GM18858 (cell line): Measurements from ENCODE around the gene TNFSF8.

Experiments used
- ATAC-seq: cut with Tn5 transposase; IDR thresholded peaks from one replicate; pipeline ENCODE4 v1.9.1; 2021; ENCODE audit not compliant: unreplicated experiment

The TNFSF8 gene

GRCh38 chr9:114906922-114907571 lies 23.3 kb downstream of the TNFSF8 start:
- ATAC-seq = no peak

- ATAC-seq = no peak
Observed at GRCh38 chr9:114905170-114905940, 25.0 kb downstream of the TNFSF8 start.

GRCh38 chr9:114902786-114903524 lies 27.4 kb downstream of the TNFSF8 start:
- no peak for ATAC-seq

GRCh38 chr9:114900942-114901802 lies 29.2 kb downstream of the TNFSF8 start:
- ATAC-seq = no peak

- ATAC-seq = no peak
Observed at GRCh38 chr9:114899995-114900394, 30.4 kb downstream of the TNFSF8 start.

- no peak for ATAC-seq
Observed at GRCh38 chr9:114899461-114899860, 30.9 kb downstream of the TNFSF8 start.

- peak; percentile 57 for ATAC-seq
Observed at GRCh38 chr9:114898741-114899140, 31.6 kb downstream of the TNFSF8 start.

- no peak for ATAC-seq
Observed at GRCh38 chr9:114897196-114897595, 33.2 kb downstream of the TNFSF8 start.

GRCh38 chr9:114896344-114896743 lies 34.0 kb downstream of the TNFSF8 start:
- no peak for ATAC-seq

GRCh38 chr9:114895521-114895991 lies 34.8 kb downstream of the TNFSF8 start:
- no peak for ATAC-seq

GRCh38 chr9:114894609-114895433 lies 35.6 kb downstream of the TNFSF8 start:
- no peak for ATAC-seq

- no peak for ATAC-seq
Observed at GRCh38 chr9:114894206-114894605, 36.2 kb downstream of the TNFSF8 start.

GRCh38 chr9:114893221-114894010 lies 37.0 kb downstream of the TNFSF8 start:
- no peak for ATAC-seq

- ATAC-seq = no peak
Observed at GRCh38 chr9:114889802-114890224, 40.6 kb downstream of the TNFSF8 start.

- no peak for ATAC-seq
Observed at GRCh38 chr9:114888607-114889006, 41.8 kb downstream of the TNFSF8 start.

GRCh38 chr9:114887963-114888362 lies 42.4 kb downstream of the TNFSF8 start:
- ATAC-seq = no peak

GRCh38 chr9:114884787-114885452 lies 45.5 kb downstream of the TNFSF8 start:
- ATAC-seq = no peak

- ATAC-seq = no peak
Observed at GRCh38 chr9:114883709-114884108, 46.7 kb downstream of the TNFSF8 start.
